CD4-positive, CD25-positive, alpha-beta regulatory T cell (primary cell): Measurements from ENCODE around the gene MTRF1. TPM values are rescaled to one million over a fixed set of nuclear protein-coding genes. Genes with fewer than 3 reads are reported as not detected.

Source experiments
- ATAC-seq, 2 donors: fragments of 150-1000 bp; cut with Tn5 transposase; one replicate each; pipeline ENCODE4 v1.10.0; 2021; ENCODE audit warnings: low read depth in 2 of 2, moderate number of reproducible peaks in 2 of 2, moderate library complexity in 1 of 2
- DNase-seq, 3 donors: peaks; one replicate each; pipeline versions ENCODE4 v3.0.0 to v3.0.0-alpha.2; 2012 to 2022; ENCODE audit warnings: mixed read lengths in 1 of 3
- H3K27ac ChIP-seq: one replicate; pipeline ENCODE4 v1.7.0; 2013; ENCODE audit warnings: mild to moderate bottlenecking, low read length; ENCODE audit not compliant: insufficient read depth, poor library complexity, severe bottlenecking
- H3K27me3 ChIP-seq: one replicate; pipeline ENCODE4 v1.7.0; 2013; ENCODE audit warnings: low read length; ENCODE audit not compliant: control insufficient read depth, insufficient read depth
- H3K36me3 ChIP-seq: one replicate; pipeline ENCODE4 v1.7.0; 2013; ENCODE audit warnings: mild to moderate bottlenecking, low read length, moderate library complexity; ENCODE audit not compliant: control insufficient read depth, insufficient read depth
- H3K4me1 ChIP-seq: 2 replicates; pipeline ENCODE4 v1.7.0; 2013; ENCODE audit warnings: mild to moderate bottlenecking, low read length; ENCODE audit not compliant: insufficient read depth, control insufficient read depth, poor library complexity, severe bottlenecking
- H3K4me3 ChIP-seq: one replicate; pipeline ENCODE4 v1.7.0; 2013; ENCODE audit warnings: low read depth, mild to moderate bottlenecking, low read length, moderate library complexity
- H3K9me3 ChIP-seq, 2 experiments: 1 replicate in 1 of 2; 2 replicates in 1 of 2; pipeline ENCODE4 v1.7.0; 2013; ENCODE audit warnings: low read length in 2 of 2, mild to moderate bottlenecking in 1 of 2, moderate library complexity in 1 of 2; ENCODE audit not compliant: control insufficient read depth in 2 of 2
- H3K27ac Mint-ChIP-seq, 3 donors: one replicate each; pipeline ENCODE4 v1.8.0; 2020 to 2022; ENCODE audit warnings: mild to moderate bottlenecking in 3 of 3, mixed read lengths in 3 of 3, moderate library complexity in 2 of 3
- H3K27me3 Mint-ChIP-seq: one replicate; pipeline ENCODE4 v1.8.0; 2022; ENCODE audit warnings: mild to moderate bottlenecking, mixed read lengths
- H3K36me3 Mint-ChIP-seq: one replicate; pipeline ENCODE4 v1.8.0; 2020; ENCODE audit warnings: mixed read lengths
- H3K4me1 Mint-ChIP-seq, 4 donors: one replicate each; pipeline ENCODE4 v1.8.0; 2020 to 2022; ENCODE audit warnings: mixed read lengths in 4 of 4, mild to moderate bottlenecking in 1 of 4
- H3K4me3 Mint-ChIP-seq, 4 donors: one replicate each; pipeline ENCODE4 v1.8.0; 2020 to 2022; ENCODE audit warnings: mild to moderate bottlenecking in 4 of 4, mixed read lengths in 4 of 4, moderate library complexity in 3 of 4
- H3K9me3 Mint-ChIP-seq, 7 donors: one replicate each; pipeline ENCODE4 v1.8.0; 2020 to 2022; ENCODE audit warnings: mixed read lengths in 7 of 7, mild to moderate bottlenecking in 3 of 7, moderate library complexity in 2 of 7
- polyA plus RNA-seq, 4 donors: library from polyadenylated mRNA; unstranded; fragments of 300-500 nt; fragmentation: Illumina TruSeq; gene quantifications; one replicate each; pipeline ENCODE4 v1.2.3, GENCODE V29; 2021
- total RNA-seq: library from RNA; stranded (reverse); gene quantifications from one replicate; pipeline ENCODE4 v1.2.3, GENCODE V29; 2022

The MTRF1 gene, protein sequence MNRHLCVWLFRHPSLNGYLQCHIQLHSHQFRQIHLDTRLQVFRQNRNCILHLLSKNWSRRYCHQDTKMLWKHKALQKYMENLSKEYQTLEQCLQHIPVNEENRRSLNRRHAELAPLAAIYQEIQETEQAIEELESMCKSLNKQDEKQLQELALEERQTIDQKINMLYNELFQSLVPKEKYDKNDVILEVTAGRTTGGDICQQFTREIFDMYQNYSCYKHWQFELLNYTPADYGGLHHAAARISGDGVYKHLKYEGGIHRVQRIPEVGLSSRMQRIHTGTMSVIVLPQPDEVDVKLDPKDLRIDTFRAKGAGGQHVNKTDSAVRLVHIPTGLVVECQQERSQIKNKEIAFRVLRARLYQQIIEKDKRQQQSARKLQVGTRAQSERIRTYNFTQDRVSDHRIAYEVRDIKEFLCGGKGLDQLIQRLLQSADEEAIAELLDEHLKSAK
- total RNA-seq (22.2 TPM), polyA plus RNA-seq (10 to 100 TPM in 3 of 4 donors, 1 to 10 TPM in 1; 7.3 to 14.2 (median 12.3) TPM)

DNA sequence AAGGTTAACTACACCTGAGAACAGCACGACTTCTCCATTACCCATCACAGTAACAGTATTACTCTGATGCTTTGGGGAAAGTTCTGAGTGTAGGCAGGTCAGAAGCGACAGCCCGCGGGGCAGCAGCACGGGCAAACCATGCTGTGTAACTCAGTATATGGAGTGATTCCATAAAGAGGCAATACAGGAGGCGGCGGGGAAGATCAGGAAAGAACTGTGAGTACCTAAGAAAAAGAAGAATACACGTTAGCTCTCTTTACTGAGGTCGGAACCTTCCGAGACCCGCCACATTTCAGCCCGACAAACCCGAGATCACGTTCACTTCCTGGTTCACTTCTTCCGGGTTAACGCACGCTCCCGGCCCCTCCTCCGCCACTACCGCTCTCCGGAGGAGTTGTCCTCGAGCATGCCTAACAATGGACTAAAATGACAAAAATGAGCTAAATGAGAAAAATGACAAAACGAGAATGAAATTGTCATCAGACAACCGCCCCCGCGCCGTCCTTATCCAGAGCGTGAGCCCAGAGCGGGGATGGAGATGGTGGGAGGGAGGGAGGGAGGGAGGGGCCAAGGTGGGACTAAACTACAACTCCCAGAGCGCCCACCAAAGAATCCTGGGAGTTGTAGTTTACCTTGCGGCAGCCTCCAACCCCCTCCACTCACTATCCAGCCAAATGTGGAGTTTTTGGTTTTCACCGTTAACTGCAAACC, at the start of gene MTRF1:
TSS of gene MTRF1 (minus strand) at position 316 of the 711 bp plus-strand sequence. CDS start 2,669 bp downstream, outside the sequence.
- Histone ChIP-seq H3K36me3 (peaks cover 11% of the 10 kb centered on the region), H3K9me3 (peaks cover 6 to 7% of the 10 kb centered on the region in 2 experiments), H3K4me1 (peaks cover 13% of the 10 kb centered on the region), H3K27ac (peak within 1 kb of the TSS; percentile 88), H3K27me3 (no peaks in the 10 kb centered on the region), H3K4me3 (peak within 1 kb of the TSS; percentile 82)
- Mint-ChIP-seq H3K4me1 (peaks cover 4 to 26% (median 18%) of the 10 kb centered on the region in 4 donors), H3K4me3 (peak within 1 kb of the TSS; percentile 89 to 97 (median 95)), H3K27ac (peak within 1 kb of the TSS; percentile 95 to 98 (median 95)), H3K9me3 (peaks cover 0 to 5% (median 2%) of the 10 kb centered on the region in 7 donors), H3K36me3 (peaks cover 11% of the 10 kb centered on the region), H3K27me3 (no peaks in the 10 kb centered on the region)
- ATAC-seq: peak; percentile 94
- DNase-seq: peak; percentile 72 to 91 (median 88)

GRCh38 chr13:41313117-41313516, 49.7 kb upstream of the MTRF1 start:
- Histone ChIP-seq H3K27me3 (no peaks in the 10 kb centered on the region), H3K9me3 (no peaks in the 10 kb centered on the region), H3K27ac (no peak overlapping the region), H3K4me3 (peak overlapping the region; percentile 98), H3K36me3 (no peaks in the 10 kb centered on the region), H3K4me1 (peaks cover 46% of the 10 kb centered on the region)
- Mint-ChIP-seq H3K9me3 (no peaks in the 10 kb centered on the region), H3K27ac (no peak overlapping the region), H3K36me3 (peaks cover 11% of the 10 kb centered on the region), H3K4me1 (peaks cover 35 to 71% (median 44%) of the 10 kb centered on the region in 4 donors), H3K4me3 (peak overlapping the region; percentile 79 to 100 (median 92)), H3K27me3 (no peaks in the 10 kb centered on the region)
- DNase-seq: no peak
- ATAC-seq: no peak

DNA sequence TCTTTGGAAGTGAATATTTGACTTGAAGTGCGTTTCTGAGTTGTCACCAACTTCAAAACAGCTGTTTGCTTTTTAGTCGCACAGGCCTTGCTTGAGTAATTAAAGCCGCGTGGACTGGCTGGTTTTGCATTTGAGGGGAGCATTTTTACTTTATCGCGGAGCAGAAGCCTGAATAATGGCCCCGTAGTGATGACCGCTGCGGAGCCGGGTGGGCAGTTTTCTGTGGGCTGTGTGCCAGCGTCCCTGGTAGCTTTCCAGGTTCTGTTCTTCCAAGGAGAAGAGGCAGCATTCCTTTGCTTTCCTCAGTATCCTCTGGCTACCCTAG, 48.8 kb upstream of the MTRF1 start:
- no peaks in the 10 kb centered on the region for H3K36me3 ChIP-seq

DNA sequence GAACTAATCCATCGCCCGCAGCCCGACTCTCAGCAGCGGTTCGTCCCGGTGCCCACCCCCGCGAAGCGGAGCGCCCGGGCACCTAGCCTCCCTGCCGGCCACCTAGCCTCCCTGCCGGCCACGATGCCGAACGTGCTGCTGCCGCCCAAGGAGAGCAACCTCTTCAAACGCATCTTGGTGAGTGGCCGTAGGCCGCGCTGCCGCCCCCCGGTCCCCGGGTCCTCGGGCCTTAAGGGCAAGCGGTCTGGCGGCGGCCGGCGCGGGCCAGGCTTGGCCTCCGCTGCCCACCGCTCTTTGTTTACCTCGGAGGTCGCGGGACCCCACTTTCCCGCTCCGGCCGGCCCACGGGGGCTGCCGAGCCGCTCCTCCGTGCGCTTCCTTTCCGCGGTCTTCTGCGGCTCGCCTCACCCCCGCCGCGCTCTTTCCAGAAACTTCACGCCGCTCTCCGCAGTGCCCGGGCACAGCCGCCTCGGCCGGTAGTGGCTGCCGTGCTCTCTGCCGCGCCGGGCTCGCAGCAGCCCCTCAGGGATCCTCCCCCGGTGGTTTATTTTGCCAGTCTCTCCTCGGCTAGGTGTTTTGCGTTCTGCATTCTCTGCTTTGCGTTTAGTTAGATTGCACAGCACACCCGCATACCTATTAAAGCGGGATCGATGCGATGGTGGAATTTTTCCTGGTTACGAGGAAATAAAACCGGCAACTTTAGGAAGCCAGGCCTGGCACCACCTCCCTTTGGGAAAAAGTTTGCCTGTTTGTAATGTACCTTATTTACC, 48.2 kb upstream of the MTRF1 start:
- Histone ChIP-seq H3K9me3 (no peaks in the 10 kb centered on the region), H3K4me1 (peaks cover 43% of the 10 kb centered on the region), H3K4me3 (peak overlapping the region; percentile 98), H3K36me3 (no peaks in the 10 kb centered on the region), H3K27ac (peak overlapping the region; percentile 78), H3K27me3 (no peaks in the 10 kb centered on the region)
- peaks cover 0 to 2% (median 0%) of the 10 kb centered on the region in 7 donors for H3K9me3 Mint-ChIP-seq
- H3K27me3 Mint-ChIP-seq: no peaks in the 10 kb centered on the region
- H3K27ac Mint-ChIP-seq: peak overlapping the region; percentile 95 to 97 (median 96)
- ATAC-seq (peak; percentile 47 to 57), DNase-seq (peak; percentile 44 to 66 (median 64))
- peaks cover 26 to 62% (median 37%) of the 10 kb centered on the region in 4 donors for H3K4me1 Mint-ChIP-seq
- H3K36me3 Mint-ChIP-seq: no peaks in the 10 kb centered on the region
- H3K4me3 Mint-ChIP-seq: peak overlapping the region; percentile 96 to 100 (median 98)

More for the DNA sequence above, 48.8 kb upstream of the MTRF1 start:
- Mint-ChIP-seq H3K36me3 (peaks cover 4% of the 10 kb centered on the region), H3K27me3 (no peaks in the 10 kb centered on the region), H3K4me1 (peaks cover 30 to 62% (median 40%) of the 10 kb centered on the region in 4 donors), H3K4me3 (peak overlapping the region; percentile 96 to 100 (median 98)), H3K27ac (peak overlapping the region in 2 of 3 donors; percentile 95 to 96), H3K9me3 (peaks cover 0 to 2% (median 0%) of the 10 kb centered on the region in 7 donors)
- no peak for ATAC-seq
- Histone ChIP-seq H3K4me1 (peaks cover 46% of the 10 kb centered on the region), H3K9me3 (no peaks in the 10 kb centered on the region), H3K4me3 (peak overlapping the region; percentile 98), H3K27me3 (no peaks in the 10 kb centered on the region), H3K27ac (peak overlapping the region; percentile 78)
- peak in 1 of 3 donors; percentile 56 for DNase-seq

- peak within 1 kb of the TSS; percentile 78 for H3K27ac ChIP-seq
- no peaks in the 10 kb centered on the region for H3K27me3 Mint-ChIP-seq
- H3K9me3 ChIP-seq: no peaks in the 10 kb centered on the region
- peak within 1 kb of the TSS; percentile 95 to 97 (median 96) for H3K27ac Mint-ChIP-seq
- peaks cover 39% of the 10 kb centered on the region for H3K4me1 ChIP-seq
- H3K9me3 Mint-ChIP-seq: peaks cover 0 to 2% (median 0%) of the 10 kb centered on the region in 7 donors
- DNase-seq: peak; percentile 90 to 92 (median 91)
- peak within 1 kb of the TSS; percentile 96 to 100 (median 98) for H3K4me3 Mint-ChIP-seq
- no peaks in the 10 kb centered on the region for H3K36me3 ChIP-seq
- H3K27me3 ChIP-seq: no peaks in the 10 kb centered on the region
- peaks cover 28 to 57% (median 35%) of the 10 kb centered on the region in 4 donors for H3K4me1 Mint-ChIP-seq
- ATAC-seq: peak; percentile 79 to 80
- H3K4me3 ChIP-seq: peak within 1 kb of the TSS; percentile 98
- H3K36me3 Mint-ChIP-seq: no peaks in the 10 kb centered on the region
Observed at GRCh38 chr13:41310963-41311405, 47.6 kb upstream of the MTRF1 start, which contains the start of gene NAA16. Gene NAA16, plus strand, starts transcription at chr13:41311267. Its CDS starts 262 bp downstream, at chr13:41311529.

GRCh38 chr13:41307884-41308640, 44.7 kb upstream of the MTRF1 start:
- Histone ChIP-seq H3K4me3 (no peak overlapping the region), H3K27me3 (no peaks in the 10 kb centered on the region), H3K4me1 (peaks cover 11% of the 10 kb centered on the region), H3K27ac (no peak overlapping the region), H3K9me3 (no peaks in the 10 kb centered on the region), H3K36me3 (no peaks in the 10 kb centered on the region)
- Mint-ChIP-seq H3K4me3 (peak overlapping the region in 1 of 4 donors; percentile 67), H3K27me3 (no peaks in the 10 kb centered on the region), H3K36me3 (no peaks in the 10 kb centered on the region), H3K27ac (no peak overlapping the region), H3K9me3 (peaks cover 0 to 2% (median 0%) of the 10 kb centered on the region in 7 donors), H3K4me1 (peaks cover 10 to 29% (median 11%) of the 10 kb centered on the region in 4 donors)
- ATAC-seq (no peak), DNase-seq (no peak)
